Astrocyte (in vitro differentiated cells and primary cell): ENCODE results near the gene PALLD. TPM values are rescaled to one million over a fixed set of nuclear protein-coding genes. Genes with fewer than 3 reads are reported as not detected.

Source experiments
- DNase-seq: peaks from one replicate; pipeline ENCODE4 v3.0.0-alpha.2; 2010; ENCODE audit warnings: low read depth
- FAIRE-seq: peaks from 2 replicates; lab custom pipeline; 2011; peaks lifted over from hg19 to GRCh38; lab: Jason Lieb, UNC
- H2AFZ ChIP-seq: 2 replicates; pipeline ENCODE4 v1.6.0; 2012; ENCODE audit warnings: low read depth, low read length, inconsistent platforms
- H3K27ac ChIP-seq: 2 replicates; pipeline ENCODE4 v1.5.1; 2011; ENCODE audit warnings: low read depth, low read length, inconsistent platforms
- H3K27me3 ChIP-seq: 2 replicates; pipeline ENCODE4 v1.6.0; 2011; ENCODE audit warnings: low read length, inconsistent platforms; ENCODE audit not compliant: insufficient read depth
- H3K36me3 ChIP-seq: 2 replicates; pipeline ENCODE4 v1.5.1; 2011; ENCODE audit warnings: low read length, inconsistent platforms; ENCODE audit not compliant: insufficient read depth
- H3K4me1 ChIP-seq: 2 replicates; pipeline ENCODE4 v1.5.1; 2011; ENCODE audit warnings: low read length, inconsistent platforms; ENCODE audit not compliant: insufficient read depth
- H3K4me2 ChIP-seq: 2 replicates; pipeline ENCODE4 v1.6.0; 2012; ENCODE audit warnings: low read length, inconsistent platforms
- H3K4me3 ChIP-seq: 2 replicates; pipeline ENCODE4 v1.5.1; 2011; ENCODE audit warnings: low read depth, mild to moderate bottlenecking, low read length, inconsistent platforms; ENCODE audit not compliant: insufficient read depth
- H3K79me2 ChIP-seq: 2 replicates; pipeline ENCODE4 v1.6.0; 2012; ENCODE audit warnings: mild to moderate bottlenecking, low read length, inconsistent platforms; ENCODE audit not compliant: insufficient read depth
- H3K9ac ChIP-seq: 2 replicates; pipeline ENCODE4 v1.6.0; 2012; ENCODE audit warnings: mild to moderate bottlenecking, low read length, inconsistent platforms
- H3K9me3 ChIP-seq: 2 replicates; pipeline ENCODE4 v1.5.1; 2012; ENCODE audit warnings: low read depth, mild to moderate bottlenecking, low read length, inconsistent platforms; ENCODE audit not compliant: insufficient read depth
- H4K20me1 ChIP-seq: 2 replicates; pipeline ENCODE4 v1.6.0; 2012; ENCODE audit warnings: low read length, inconsistent platforms; ENCODE audit not compliant: insufficient read depth
- H3K27ac Mint-ChIP-seq: one replicate; pipeline ENCODE4 v1.8.0; 2021; ENCODE audit warnings: mild to moderate bottlenecking, mixed read lengths; ENCODE audit not compliant: unreplicated experiment
- H3K27me3 Mint-ChIP-seq: one replicate; pipeline ENCODE4 v1.8.0; 2021; ENCODE audit warnings: low read depth, mixed read lengths; ENCODE audit not compliant: unreplicated experiment
- H3K36me3 Mint-ChIP-seq: one replicate; pipeline ENCODE4 v1.8.0; 2021; ENCODE audit warnings: low read depth, mixed read lengths; ENCODE audit not compliant: unreplicated experiment
- H3K4me1 Mint-ChIP-seq: one replicate; pipeline ENCODE4 v1.8.0; 2021; ENCODE audit warnings: low read depth, mixed read lengths; ENCODE audit not compliant: unreplicated experiment
- H3K4me3 Mint-ChIP-seq: one replicate; pipeline ENCODE4 v1.8.0; 2021; ENCODE audit warnings: mild to moderate bottlenecking, moderate library complexity, mixed read lengths; ENCODE audit not compliant: unreplicated experiment
- H3K9me3 Mint-ChIP-seq: one replicate; pipeline ENCODE4 v1.8.0; 2021; ENCODE audit warnings: mild to moderate bottlenecking, mixed read lengths; ENCODE audit not compliant: unreplicated experiment
- CTCF ChIP-seq: IDR thresholded peaks from 2 replicates; pipeline ENCODE4 v1.5.1; 2011; ENCODE audit warnings: low read depth, mild to moderate bottlenecking, inconsistent platforms, low read length, moderate library complexity; ENCODE audit not compliant: insufficient read depth
- EZH2 ChIP-seq: IDR thresholded peaks from 2 replicates; pipeline ENCODE4 v1.6.1; 2012; ENCODE audit warnings: mild to moderate bottlenecking, low read length, inconsistent platforms; ENCODE audit not compliant: insufficient read depth
- total RNA-seq: library from RNA; stranded (reverse); gene quantifications from 2 replicates; pipeline ENCODE4 v1.2.1, GENCODE V29; 2021

PALLD gene
- total RNA-seq, 1 donor from 2014 or later = 498 TPM

GRCh38 chr4:168787334-168787733 is 290.5 kb downstream of the PALLD start:
- Mint-ChIP-seq H3K27me3 (no peaks in the 10 kb centered on the region), H3K9me3 (no peaks in the 10 kb centered on the region), H3K4me3 (no peak overlapping the region), H3K36me3 (peaks cover 11% of the 10 kb centered on the region), H3K27ac (peak overlapping the region; percentile 77), H3K4me1 (peaks cover 68% of the 10 kb centered on the region)
- H3K79me2 ChIP-seq = peaks cover 23% of the 10 kb centered on the region
- DNase-seq (no peak), FAIRE-seq (no peak)
- no peak for TF ChIP-seq EZH2
- TF ChIP-seq CTCF = no peak
- H3K9me3 ChIP-seq = no peaks in the 10 kb centered on the region
- no peak overlapping the region for H3K9ac ChIP-seq
- H4K20me1 ChIP-seq = no peaks in the 10 kb centered on the region
- H3K27ac ChIP-seq = no peak overlapping the region
- H2AFZ ChIP-seq = no peak overlapping the region
- H3K4me3 ChIP-seq = no peak overlapping the region
- H3K4me1 ChIP-seq = peaks cover 8% of the 10 kb centered on the region
- no peaks in the 10 kb centered on the region for H3K36me3 ChIP-seq
- no peaks in the 10 kb centered on the region for H3K27me3 ChIP-seq
- H3K4me2 ChIP-seq = no peak overlapping the region

DNA sequence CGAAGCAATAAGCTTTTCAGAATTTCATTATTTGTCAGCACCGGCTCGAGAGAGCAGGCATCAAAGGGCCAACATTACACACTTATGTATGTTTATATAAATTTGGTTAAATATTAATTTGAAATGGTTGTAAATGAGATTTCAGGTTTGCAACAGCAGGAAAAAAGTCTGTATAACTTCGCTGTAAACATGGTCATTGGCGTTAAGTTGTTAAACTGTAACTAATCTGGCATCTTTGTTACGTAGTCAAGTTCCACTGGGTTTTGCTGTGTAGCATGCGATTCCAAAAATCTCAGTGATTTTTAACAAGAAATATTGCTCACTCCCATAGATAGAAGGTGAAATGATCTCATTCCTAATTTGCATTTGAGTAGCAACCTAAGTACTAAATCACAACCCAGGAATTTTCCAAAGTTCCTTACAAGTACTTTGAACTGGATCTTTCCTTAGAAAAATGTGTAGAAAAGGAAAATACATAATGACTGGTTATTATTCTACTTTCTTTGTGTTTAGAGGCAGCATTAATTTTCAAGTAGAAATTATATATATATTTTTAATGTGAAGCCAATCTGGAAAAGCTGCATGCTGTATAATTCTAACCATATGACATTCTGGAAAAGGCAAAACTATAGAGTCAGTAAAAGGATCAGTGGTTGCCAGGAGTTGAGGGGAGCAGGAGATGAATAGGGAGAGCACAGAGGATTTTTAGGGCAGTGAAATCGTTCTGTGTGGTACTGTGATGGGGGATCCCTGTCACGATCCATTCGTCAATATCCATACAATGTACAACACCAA is 291.1 kb downstream of the PALLD start:
- Histone ChIP-seq H3K9me3 (no peaks in the 10 kb centered on the region), H3K4me2 (no peak overlapping the region), H3K4me1 (peaks cover 8% of the 10 kb centered on the region), H3K79me2 (peaks cover 21% of the 10 kb centered on the region), H3K9ac (no peak overlapping the region), H2AFZ (no peak overlapping the region), H4K20me1 (no peaks in the 10 kb centered on the region), H3K4me3 (no peak overlapping the region), H3K27me3 (no peaks in the 10 kb centered on the region), H3K27ac (no peak overlapping the region), H3K36me3 (no peaks in the 10 kb centered on the region)
- Mint-ChIP-seq H3K4me1 (peaks cover 69% of the 10 kb centered on the region), H3K9me3 (no peaks in the 10 kb centered on the region), H3K36me3 (peaks cover 12% of the 10 kb centered on the region), H3K27ac (peak overlapping the region; percentile 60), H3K27me3 (no peaks in the 10 kb centered on the region), H3K4me3 (no peak overlapping the region)
- peak; percentile 39 for FAIRE-seq
- no peak for TF ChIP-seq EZH2
- no peak for TF ChIP-seq CTCF
- peak; percentile 92 for DNase-seq

- Mint-ChIP-seq H3K9me3 (no peaks in the 10 kb centered on the region), H3K27me3 (no peaks in the 10 kb centered on the region), H3K4me1 (peaks cover 69% of the 10 kb centered on the region), H3K27ac (peak overlapping the region; percentile 95), H3K36me3 (peaks cover 15% of the 10 kb centered on the region), H3K4me3 (peak overlapping the region; percentile 40)
- Histone ChIP-seq H3K9me3 (no peaks in the 10 kb centered on the region), H4K20me1 (no peaks in the 10 kb centered on the region), H3K79me2 (peaks cover 35% of the 10 kb centered on the region), H3K9ac (no peak overlapping the region), H3K27ac (no peak overlapping the region), H3K27me3 (no peaks in the 10 kb centered on the region), H3K4me3 (no peak overlapping the region), H3K4me2 (no peak overlapping the region), H3K4me1 (peaks cover 13% of the 10 kb centered on the region), H2AFZ (no peak overlapping the region), H3K36me3 (no peaks in the 10 kb centered on the region)
- TF ChIP-seq EZH2 (no peak), CTCF (no peak)
- DNase-seq = no peak
- FAIRE-seq = no peak
These were observed 294.0 kb downstream of the PALLD start for GRCh38 chr4:168790898-168791297.
